ENCODE data around the gene STK39. TPM values are rescaled to one million over a fixed set of nuclear protein-coding genes. Genes with fewer than 3 reads are reported as not detected.
"Not testable (repeated sequence)": the region's sequence is repeated elsewhere in the genome, so short reads cannot be mapped to it uniquely, and the experiment has no call there.

STK39 gene
- polyA plus RNA-seq, 1 donor from 2014 or later = 9.5 TPM

DNA sequence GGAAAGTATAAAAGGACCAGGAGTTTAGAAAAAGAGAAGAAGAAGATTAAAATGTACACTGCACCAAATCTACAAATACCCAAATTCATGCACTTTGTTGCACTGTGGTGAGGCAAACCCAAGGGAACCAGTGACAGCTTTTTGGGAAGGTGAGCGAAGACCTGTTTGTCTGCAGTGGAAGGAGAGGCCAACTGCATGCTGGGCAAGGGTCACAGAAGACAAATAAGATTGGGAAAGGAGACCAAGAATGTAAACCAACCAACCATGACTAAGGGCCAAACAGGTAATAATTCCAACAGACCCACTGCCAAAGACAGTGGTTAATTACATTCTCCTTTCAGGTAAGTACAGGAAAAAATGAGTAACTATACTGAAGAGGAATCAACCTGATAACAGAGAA lies 202.8 kb downstream of the STK39 start:
- Histone ChIP-seq H3K9me2 (ENCODE audit: insufficient read depth, low read length) (no peaks in the 10 kb centered on the region), H4K20me1 (ENCODE audit: insufficient read depth) (no peaks in the 10 kb centered on the region), H3K79me2 (replicated peaks; ENCODE audit: insufficient read depth, low read length) (no peaks in the 10 kb centered on the region), H3K9me3 (ENCODE audit: low read length) (no peaks in the 10 kb centered on the region), H3F3A (ENCODE audit: insufficient read depth, low read length, poor library complexity, severe bottlenecking) (no peaks in the 10 kb centered on the region), H3K27me3 (ENCODE audit: insufficient read depth, low read depth, low read length) (no peaks in the 10 kb centered on the region), H3K4me2 (ENCODE audit: low read length) (no peak overlapping the region), H3K36me3 (ENCODE audit: insufficient read depth, low read length) (no peaks in the 10 kb centered on the region), H3K9ac (ENCODE audit: low read length) (no peak overlapping the region), H3K4me3 (ENCODE audit: low read length) (no peak overlapping the region), H2AFZ (ENCODE audit: low read depth, low read length) (no peak overlapping the region), H3K27ac (ENCODE audit: low read length) (no peak overlapping the region)
- TF ChIP-seq EZH2 (IDR thresholded peaks at IDR 0.05; ENCODE audit: borderline replicate concordance, insufficient read depth, low read length, poor library complexity, severe bottlenecking) (no peak), SMC3 (conservative IDR thresholded peaks at IDR 0.05; ENCODE audit: poor library complexity) (no peak), TAF1 (IDR thresholded peaks at IDR 0.05; ENCODE audit: low read depth) (no peak), MXI1 (conservative IDR thresholded peaks at IDR 0.05; ENCODE audit: poor library complexity, severe bottlenecking) (no peak), POLR2AphosphoS5 (IDR thresholded peaks at IDR 0.05) (no peak), CTCF (IDR thresholded peaks at IDR 0.05; ENCODE audit: poor library complexity, severe bottlenecking) (no peak), EP300 (conservative IDR thresholded peaks at IDR 0.05; ENCODE audit: poor library complexity, severe bottlenecking) (no peak), RAD21 (conservative IDR thresholded peaks at IDR 0.05) (no peak)
- TF ChIP-seq, protein P1, sequence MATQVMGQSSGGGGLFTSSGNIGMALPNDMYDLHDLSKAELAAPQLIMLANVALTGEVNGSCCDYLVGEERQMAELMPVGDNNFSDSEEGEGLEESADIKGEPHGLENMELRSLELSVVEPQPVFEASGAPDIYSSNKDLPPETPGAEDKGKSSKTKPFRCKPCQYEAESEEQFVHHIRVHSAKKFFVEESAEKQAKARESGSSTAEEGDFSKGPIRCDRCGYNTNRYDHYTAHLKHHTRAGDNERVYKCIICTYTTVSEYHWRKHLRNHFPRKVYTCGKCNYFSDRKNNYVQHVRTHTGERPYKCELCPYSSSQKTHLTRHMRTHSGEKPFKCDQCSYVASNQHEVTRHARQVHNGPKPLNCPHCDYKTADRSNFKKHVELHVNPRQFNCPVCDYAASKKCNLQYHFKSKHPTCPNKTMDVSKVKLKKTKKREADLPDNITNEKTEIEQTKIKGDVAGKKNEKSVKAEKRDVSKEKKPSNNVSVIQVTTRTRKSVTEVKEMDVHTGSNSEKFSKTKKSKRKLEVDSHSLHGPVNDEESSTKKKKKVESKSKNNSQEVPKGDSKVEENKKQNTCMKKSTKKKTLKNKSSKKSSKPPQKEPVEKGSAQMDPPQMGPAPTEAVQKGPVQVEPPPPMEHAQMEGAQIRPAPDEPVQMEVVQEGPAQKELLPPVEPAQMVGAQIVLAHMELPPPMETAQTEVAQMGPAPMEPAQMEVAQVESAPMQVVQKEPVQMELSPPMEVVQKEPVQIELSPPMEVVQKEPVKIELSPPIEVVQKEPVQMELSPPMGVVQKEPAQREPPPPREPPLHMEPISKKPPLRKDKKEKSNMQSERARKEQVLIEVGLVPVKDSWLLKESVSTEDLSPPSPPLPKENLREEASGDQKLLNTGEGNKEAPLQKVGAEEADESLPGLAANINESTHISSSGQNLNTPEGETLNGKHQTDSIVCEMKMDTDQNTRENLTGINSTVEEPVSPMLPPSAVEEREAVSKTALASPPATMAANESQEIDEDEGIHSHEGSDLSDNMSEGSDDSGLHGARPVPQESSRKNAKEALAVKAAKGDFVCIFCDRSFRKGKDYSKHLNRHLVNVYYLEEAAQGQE (IDR thresholded peaks at IDR 0.05; ENCODE audit: borderline replicate concordance) = no peak

GRCh38 chr2:168044176-168044575 lies 203.2 kb downstream of the STK39 start:
- Histone ChIP-seq H3K9ac (ENCODE audit: low read length) (no peak overlapping the region), H3K27ac (ENCODE audit: low read length) (no peak overlapping the region), H3K4me3 (ENCODE audit: low read length) (no peak overlapping the region), H3K9me2 (ENCODE audit: insufficient read depth, low read length) (no peaks in the 10 kb centered on the region), H2AFZ (ENCODE audit: low read depth, low read length) (no peak overlapping the region), H3K36me3 (ENCODE audit: insufficient read depth, low read length) (no peaks in the 10 kb centered on the region), H3K79me2 (replicated peaks; ENCODE audit: insufficient read depth, low read length) (no peaks in the 10 kb centered on the region), H3K4me2 (ENCODE audit: low read length) (no peak overlapping the region), H3K27me3 (ENCODE audit: insufficient read depth, low read depth, low read length) (no peaks in the 10 kb centered on the region), H3K9me3 (ENCODE audit: low read length) (no peaks in the 10 kb centered on the region), H4K20me1 (ENCODE audit: insufficient read depth) (no peaks in the 10 kb centered on the region), H3F3A (ENCODE audit: insufficient read depth, low read length, poor library complexity, severe bottlenecking) (no peaks in the 10 kb centered on the region)
- no peak for TF ChIP-seq SMC3 (conservative IDR thresholded peaks at IDR 0.05; ENCODE audit: poor library complexity)
- no peak for TF ChIP-seq POLR2AphosphoS5 (IDR thresholded peaks at IDR 0.05)
- TF ChIP-seq MXI1 (conservative IDR thresholded peaks at IDR 0.05; ENCODE audit: poor library complexity, severe bottlenecking) = no peak
- no peak for TF ChIP-seq RAD21 (conservative IDR thresholded peaks at IDR 0.05)
- no peak for TF ChIP-seq CTCF (IDR thresholded peaks at IDR 0.05; ENCODE audit: poor library complexity, severe bottlenecking)
- TF ChIP-seq, protein P1 (IDR thresholded peaks at IDR 0.05; ENCODE audit: borderline replicate concordance) = no peak

- not testable (repeated sequence) for H3K36me3 ChIP-seq (ENCODE audit: insufficient read depth, low read length); H3K4me3 ChIP-seq (ENCODE audit: low read length); H3F3A ChIP-seq (ENCODE audit: insufficient read depth, low read length, poor library complexity, severe bottlenecking); H3K9me3 ChIP-seq (ENCODE audit: low read length); H3K27me3 ChIP-seq (ENCODE audit: insufficient read depth, low read depth, low read length); H3K9me2 ChIP-seq (ENCODE audit: insufficient read depth, low read length); H3K79me2 ChIP-seq (replicated peaks; ENCODE audit: insufficient read depth, low read length); H3K27ac ChIP-seq (ENCODE audit: low read length); H3K9ac ChIP-seq (ENCODE audit: low read length); H4K20me1 ChIP-seq (ENCODE audit: insufficient read depth); H3K4me2 ChIP-seq (ENCODE audit: low read length); H2AFZ ChIP-seq (ENCODE audit: low read depth, low read length)
Observed at GRCh38 chr2:168042127-168042824, 205.1 kb downstream of the STK39 start.
